Fibroblast of skin of right quadriceps (primary cell): ENCODE data around the gene FBXO42.
A peak's percentile ranks its signal among the peaks of the same experiment; 100 is the strongest.
"Not testable (repeated sequence)": the region's sequence is repeated elsewhere in the genome, so short reads cannot be mapped to it uniquely, and the experiment has no call there.

ENCODE experiments used
- DNase-seq: peaks from one replicate; pipeline ENCODE4 v3.0.0-alpha.2; 2013

The FBXO42 gene

DNA sequence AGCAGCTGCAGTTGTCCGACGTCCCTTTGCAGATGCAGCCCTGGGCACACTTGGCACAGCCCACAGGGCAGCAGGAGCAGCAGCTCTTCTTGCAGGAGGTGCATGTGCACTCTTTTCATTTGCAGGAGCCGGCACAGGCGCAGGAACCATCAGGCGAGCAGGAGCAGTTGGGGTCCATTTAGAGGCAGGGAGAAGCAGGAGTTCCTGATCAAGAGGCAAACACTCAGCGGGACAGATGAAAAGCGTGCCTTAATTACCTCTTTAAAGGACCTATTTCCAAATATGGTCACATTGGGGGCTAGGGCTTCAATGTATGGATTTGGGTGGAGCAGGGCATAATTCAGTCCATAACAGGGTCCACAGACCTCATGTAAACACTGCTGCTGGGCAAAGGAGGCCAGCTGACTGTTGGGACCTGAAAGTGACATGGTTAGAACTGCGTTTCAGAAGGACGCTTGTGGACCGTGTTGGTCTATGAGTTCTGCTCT lies 111.0 kb downstream of the FBXO42 start:
- DNase-seq: no peak

DNA sequence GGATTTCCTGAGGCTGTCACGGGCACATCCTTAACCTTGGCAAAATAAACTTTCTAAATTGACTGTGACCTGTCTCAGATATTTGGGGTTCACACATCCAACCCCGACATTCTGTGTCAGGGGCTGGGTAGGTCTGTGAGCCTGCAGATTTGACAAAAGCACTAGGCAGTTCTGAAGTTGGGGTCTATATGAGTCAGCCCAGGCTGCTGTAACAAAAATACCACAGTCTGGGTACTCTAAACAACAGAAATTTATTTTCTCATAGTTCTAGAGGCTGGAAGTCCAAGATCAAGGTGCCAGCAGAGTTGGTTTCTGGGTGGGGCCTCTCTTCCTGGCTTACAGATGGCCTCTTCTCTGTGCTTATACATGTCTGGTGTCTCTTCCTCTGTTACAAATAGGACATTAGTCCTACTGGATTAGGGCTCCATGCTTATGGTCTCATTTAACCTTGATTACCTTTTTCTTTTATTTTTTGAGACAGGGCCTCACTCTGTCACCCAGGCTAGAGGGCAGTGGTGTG lies 112.2 kb downstream of the FBXO42 start:
- DNase-seq: no peak

DNA sequence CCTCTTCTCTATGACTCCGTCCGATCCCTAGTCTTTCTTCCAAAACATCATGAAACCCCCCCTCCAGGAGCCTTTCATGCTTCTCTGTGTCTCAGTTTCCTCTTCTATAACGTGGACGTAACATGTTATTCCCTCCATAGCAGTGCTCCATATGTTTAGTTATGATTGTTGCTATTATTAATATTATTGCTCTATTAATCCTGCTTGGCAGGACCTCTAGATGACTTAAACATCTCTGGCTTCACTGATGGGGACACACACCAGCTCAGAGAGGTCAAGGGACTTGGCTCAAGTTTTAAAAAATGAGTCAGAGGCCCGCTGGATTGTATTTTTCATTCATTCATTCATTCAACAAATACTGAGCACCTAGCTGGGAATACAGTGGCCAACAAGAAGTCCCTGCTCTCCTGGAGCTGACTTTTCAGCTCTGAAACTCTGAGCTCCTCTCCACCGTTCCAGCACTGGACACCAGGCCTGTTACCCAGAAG lies 114.9 kb downstream of the FBXO42 start:
- DNase-seq: no peak

DNA sequence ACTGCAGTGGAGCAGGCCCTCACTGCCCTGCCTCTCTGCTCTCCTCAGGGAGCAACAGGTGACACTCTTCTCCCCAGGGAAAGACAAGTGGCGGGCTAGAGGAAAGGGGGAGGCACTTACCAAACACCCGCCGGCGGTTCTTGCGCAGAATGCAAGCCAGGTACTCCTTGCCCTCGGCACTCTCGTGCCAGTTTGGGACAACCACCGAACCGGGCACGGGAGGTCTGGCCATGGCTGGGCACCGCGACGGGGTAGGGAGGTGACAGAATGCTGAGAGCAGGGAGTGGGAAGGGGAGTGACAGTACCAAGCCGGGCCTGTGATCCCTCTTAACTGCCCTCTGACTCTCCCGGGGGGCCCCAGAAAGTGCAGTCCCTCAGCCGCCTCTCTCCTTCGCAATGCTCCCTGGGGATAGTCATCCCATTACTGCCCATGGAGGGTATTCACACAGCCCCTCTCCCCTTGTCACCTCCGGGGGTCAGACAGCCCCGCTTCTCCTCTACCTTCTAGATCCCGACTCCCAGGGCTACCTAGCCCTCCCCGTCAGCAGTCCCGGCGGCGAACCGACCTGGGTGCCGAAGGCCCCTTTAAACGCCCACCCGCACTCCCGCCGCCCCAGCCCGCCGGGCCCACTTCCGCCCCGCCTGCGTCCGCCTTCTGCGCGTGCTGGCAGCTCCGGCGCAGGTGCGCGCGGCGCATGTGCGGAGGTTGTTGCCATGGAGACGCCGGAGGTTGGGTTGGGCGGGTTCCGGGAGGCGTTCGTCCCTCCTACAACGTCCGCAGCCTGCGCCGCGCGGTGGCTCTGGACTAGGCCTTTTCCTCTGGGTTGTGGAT lies 115.6 kb downstream of the FBXO42 start, which contains the start of gene CPLANE2:
CPLANE2 (minus strand) TSS at position 673 of the 832 bp plus-strand sequence; CDS start at position 232, 441 bp downstream.
- peak; percentile 90 for DNase-seq

DNA sequence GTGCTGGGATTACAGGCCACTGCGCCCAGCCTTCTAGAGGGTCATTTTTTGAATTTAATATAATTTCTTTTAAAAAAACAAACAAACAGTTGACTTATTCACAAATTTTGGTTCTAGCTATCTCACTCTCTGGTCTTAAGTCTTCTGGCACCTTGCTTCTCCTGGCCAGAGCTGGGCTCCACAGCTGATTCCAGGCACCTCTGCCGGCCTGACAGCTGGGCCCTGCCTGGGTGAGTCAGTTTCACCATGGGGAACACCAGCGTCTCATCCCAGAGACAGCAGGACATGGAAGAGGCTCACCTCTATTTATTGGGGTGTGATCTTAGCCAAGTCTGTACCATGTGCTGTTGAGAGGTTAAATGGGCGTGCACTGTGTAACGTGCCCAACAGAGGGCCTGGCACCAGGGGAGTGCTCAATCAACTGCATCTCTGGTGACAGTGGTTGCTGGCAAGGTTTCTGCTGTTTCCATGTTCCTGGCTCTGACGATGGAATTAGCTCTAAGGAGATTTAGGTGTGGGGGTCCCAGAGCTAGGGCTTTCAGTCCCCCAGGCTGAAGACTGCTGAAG lies 116.3 kb downstream of the FBXO42 start:
- DNase-seq: no peak

DNA sequence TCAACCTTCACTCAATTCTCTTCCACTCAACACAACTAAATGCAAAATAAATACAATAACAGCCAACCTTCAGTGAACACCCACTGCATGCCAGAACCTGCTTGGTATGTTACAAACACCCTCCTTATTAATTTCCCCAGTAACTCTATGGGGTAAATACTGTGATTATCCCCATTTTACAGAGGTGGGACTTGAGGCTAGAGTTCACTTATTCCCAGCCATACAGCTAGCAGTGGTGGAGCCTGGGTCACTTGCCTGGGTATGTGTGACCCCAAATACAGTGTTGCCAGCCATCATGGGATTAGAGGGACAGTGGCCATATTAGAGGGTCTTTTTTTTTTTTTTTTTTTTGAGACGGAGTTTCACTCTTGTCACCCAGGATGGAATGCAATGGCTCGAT lies 116.9 kb downstream of the FBXO42 start:
- no peak for DNase-seq

DNA sequence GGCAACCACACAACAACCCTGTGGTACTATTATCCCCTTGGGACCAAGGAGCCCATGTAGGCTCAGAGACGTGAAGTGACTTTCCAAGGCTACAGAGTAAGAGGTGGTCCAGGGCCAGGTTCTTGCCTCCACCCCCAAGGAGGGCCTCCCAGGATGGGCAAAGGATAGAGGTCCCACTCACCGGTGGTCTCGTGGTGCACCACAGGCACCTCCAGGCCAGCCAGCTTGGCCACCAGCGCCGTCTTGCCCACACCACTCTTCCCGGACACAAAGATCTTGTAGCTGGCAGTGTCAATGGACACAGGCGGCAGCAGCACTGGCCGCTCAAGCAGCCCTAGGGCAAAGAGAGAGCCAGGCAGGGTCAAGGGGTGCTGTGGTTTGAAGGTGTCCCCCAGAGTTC lies 118.8 kb downstream of the FBXO42 start:
- no peak for DNase-seq

DNA sequence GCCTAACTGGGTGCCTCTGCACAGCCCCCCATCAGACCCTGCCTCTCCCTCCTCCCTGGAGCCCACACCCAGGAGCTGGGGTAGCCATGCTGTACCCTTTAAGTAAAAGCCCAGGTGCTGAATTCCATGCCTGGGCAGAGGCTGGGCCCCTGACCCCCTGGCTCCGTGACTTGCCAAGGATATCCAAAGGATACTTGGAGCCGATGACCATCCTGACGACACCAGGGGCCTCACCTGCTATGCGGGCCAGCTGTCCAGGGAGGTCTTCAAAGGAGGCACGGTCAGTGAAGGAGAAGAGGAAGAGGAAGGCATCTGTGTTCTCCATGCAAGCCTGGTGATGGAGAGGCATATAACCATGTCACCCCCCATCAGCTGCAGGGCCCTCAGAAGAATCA lies 120.0 kb downstream of the FBXO42 start:
- DNase-seq: no peak

DNA sequence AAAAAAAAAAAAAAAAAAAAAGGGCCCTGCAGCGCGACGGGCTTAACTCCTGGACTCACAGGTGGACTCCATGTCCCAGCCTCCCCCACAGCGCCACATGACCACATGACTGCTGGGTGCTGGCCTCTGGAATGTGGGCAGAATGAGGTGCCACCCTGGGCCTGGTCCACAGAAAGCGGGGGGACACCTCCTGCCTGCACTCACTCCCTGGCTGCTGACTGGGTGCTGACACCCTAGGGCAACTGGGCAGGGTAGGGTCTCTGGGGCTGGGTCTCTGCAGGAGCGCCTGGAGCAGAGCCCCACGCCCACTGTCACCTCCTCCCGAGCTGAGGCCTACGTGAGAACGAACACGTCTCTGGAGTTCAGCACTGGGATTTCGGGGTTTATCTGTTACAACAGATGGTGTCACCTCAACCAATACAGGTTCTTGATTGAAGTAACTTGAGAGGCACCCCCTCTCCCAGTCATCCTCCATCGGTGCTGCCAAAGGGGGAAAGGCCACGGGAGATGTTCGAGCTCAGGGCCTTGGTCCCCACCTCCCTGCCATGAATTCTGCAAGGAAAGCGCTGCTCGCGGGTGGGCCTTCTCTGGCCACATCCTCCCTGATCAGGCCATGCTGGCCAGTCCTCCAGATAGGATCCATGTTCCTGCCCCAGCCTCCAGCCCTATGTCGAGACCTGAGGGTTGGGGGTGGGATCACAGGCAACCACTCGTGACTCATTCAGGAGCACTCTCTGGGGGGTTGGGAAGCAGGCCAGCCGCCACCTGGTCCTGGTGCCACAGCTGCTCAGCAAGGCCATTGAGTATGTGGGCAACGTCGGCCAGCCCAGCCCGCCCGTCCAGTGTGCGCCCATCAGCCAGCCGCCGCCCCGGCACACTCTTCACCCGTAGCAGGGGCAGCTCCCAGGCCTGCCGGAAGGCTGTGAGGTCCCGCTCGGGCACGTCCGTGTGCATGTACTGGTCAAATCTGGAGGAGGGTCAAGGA lies 120.7 kb downstream of the FBXO42 start:
- no peak for DNase-seq

DNA sequence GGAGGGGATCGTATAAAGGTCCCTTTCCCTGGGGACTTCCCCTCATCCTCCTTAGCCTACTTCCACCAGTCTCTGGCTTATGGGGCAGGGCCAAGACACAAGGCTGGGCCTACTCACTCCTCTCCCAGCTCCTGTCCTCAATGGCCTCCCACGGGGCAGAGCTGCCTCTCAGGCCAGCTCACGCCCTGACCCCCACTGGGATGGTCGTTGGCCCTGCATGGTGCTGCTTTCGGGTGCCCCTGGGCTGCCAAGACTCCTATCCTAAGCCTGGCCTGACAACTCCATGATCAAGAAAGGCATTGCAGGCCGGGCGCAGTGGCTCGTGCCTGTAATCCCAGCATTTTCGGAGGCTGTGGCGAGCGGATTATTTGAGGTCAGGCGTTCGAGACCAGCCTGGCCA lies 121.5 kb downstream of the FBXO42 start:
- no peak for DNase-seq

DNA sequence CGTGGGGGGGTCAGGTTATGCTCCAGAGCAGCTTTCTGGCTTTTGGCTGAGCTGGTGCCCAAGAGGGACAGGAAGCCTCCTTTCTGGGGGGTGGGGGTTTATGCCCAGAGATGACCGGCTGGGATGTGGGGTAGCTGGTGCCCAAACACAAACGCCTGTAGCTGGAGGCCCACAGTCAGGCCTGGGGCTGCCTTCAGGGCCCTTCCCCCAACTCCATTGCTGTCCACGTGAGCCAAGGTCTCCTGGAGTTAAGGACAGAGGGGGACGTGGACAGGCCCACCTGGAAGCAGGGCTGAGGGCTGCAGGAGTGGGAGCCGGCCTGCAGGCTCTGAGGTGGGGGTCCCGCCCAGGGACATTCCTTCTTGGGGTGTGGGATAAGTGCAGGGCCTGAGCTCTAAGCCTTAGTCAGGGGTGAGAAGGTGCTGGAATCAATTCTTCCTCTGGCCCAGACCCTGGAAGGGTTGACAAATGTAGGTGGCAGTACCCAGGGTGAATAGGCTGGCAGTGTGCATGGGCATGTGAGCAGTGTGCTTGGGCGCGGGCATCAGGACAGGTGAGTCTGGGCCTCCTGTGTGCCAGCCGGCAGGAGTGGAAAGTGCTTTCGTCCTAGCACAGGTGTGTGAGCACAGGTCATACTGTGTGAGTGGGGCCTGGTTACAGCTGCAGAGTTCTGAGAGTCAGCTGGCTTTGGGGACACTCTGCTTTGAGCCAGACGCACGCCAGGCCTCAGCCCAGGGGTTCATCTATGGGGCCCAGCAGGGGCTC lies 122.1 kb downstream of the FBXO42 start:
- DNase-seq: no peak

DNA sequence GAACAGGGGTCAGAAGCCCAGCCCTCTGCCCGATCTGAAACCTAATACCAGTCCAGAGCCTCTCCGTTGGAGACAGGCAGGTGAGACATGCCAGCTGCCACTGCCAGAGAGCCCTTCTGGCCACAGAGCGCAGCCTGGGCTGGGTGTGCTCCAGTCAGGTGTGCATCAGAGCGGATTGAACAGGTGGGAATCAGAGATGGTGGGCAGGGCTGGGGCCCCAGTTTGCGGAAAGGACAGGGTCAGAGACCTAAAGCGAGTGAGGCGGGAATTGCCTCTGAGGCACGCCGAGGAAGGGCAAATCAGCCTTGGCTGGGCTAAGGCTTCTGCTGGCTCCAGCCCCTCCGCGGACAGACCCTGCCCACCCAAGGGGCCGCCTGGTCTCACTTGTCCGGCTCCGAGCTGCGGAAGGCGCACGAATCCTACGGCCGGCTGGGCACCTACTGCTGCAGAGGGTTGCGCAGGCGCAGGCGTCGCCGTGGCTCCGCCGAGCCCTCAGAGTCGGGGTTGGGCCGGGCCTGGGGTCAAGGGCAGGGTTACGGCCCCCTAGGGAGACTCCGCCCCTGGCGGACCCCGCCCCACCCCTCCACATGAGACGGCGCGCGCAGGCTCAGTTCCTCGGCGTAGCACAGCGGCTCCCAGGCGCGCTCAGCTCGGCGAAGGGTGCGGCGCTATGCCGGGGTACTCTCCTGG lies 125.6 kb downstream of the FBXO42 start:
- DNase-seq: no peak

DNA sequence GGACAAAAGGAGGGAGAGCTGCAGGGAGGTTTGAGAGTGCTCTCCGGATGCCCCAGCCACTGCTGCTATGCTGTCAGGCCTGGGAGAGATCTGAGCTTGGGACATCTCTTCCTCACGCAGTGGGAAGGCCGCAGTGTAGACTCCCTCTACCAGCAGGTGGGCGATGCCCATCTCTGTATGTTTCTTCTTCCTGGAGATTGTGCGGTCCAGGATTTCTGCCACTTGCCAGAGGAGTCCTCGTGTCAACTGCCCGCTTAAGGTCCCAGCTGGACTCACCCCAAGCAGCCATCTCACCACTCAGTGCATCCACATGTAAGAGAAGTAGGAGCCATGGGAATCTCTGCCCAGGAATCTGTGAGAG lies 126.2 kb downstream of the FBXO42 start:
- no peak for DNase-seq

DNA sequence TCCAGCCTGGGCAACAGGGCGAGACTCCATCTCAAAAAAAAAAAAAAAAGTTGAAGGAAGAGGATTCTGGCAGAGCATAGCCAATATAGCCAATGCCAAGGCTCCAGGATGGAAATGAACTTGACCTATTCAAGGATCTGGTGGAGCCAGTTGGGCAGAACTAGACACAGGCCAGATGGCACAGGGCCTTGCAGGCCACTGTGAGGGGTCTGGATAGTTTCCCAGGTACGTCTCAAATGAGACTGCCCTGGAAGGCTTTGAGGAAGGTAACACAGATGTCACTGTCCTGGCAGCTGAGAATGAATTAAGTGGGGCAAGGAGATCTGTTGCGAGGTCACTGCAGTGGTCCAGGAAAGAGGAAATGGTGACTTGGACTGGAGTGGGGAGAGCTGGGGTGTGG lies 127.8 kb downstream of the FBXO42 start:
- no peak for DNase-seq

DNA sequence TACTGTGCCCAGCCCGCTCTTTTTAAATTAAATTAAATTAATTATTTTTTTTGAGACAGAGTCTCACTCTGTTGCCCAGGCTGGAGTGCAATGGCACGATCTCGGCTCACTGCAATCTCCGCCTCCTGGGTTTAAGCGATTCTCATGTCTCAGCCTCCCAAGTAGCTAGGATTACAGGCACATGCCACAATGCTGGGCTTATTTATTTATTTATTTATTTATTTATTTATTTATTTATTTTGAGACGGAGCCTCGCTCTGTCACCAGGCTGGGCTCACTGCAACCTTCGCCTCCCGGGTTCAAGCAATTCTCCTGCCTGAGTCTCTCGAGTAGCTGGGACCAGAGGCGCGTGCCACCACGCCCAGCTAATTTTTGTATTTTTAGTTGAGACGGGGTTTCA lies 129.6 kb downstream of the FBXO42 start:
- not testable (repeated sequence) for DNase-seq

DNA sequence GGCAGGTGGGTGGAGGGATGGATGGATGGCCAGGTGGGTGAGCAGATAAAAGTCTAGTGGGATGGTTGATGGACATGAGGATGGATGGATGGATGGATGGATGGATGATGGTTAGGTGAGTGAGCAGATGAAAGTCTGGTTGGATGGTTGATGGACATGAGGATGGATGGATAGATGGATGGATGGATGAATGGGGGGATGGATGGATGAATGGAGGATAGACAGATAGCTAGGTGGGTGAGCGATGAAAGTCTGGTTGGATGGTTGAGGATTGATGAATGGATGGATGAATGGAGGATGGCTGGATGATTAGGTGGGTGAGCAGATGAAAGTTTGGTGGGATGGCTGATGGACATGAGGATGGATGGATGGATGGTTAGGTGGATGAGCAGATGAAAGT lies 130.8 kb downstream of the FBXO42 start:
- DNase-seq: no peak

DNA sequence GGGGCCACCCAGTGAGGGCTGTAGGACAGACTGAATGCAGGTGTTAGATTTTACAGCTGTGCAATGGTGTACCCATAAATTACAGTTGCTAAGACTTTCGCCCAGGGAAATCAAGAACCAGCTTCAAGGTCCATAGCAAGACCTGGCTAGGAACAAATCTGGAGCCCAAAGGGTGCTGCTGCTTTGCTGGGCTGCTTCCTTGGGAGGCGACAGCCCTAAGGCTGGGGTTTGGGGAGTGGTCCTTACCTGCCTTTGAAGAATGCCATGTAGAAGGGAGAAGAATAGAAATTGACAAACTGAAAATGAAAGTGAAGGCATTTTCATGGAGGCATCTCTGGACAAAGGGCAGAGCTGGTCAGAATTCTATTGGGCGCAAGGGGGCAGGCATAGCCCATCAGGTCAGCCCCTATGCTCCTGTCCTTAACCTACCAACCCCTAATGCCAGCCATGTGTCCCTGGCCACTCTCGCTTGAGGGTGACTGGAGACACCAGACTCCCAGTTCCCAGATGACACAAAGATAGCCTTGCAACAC lies 132.2 kb downstream of the FBXO42 start:
- no peak for DNase-seq

DNA sequence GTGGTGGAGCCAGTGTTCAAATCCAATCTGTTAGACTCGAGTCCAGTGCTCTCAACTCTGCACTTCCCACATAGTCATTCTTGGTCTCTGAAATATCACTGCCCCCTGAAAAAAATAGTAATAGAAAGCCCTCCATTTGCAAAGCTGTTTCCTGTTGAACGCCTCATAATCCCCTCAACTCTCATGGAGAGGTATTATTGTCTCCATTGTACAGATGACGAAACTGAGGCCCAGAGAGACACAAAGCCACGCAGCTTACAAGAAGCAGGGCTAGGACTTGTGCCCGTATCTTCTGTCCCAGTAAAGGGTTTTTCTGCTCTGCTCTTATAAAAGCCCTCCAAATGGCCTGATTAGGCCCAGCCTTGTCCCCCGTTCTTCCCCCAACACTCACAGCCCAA lies 133.6 kb downstream of the FBXO42 start:
- DNase-seq: no peak

DNA sequence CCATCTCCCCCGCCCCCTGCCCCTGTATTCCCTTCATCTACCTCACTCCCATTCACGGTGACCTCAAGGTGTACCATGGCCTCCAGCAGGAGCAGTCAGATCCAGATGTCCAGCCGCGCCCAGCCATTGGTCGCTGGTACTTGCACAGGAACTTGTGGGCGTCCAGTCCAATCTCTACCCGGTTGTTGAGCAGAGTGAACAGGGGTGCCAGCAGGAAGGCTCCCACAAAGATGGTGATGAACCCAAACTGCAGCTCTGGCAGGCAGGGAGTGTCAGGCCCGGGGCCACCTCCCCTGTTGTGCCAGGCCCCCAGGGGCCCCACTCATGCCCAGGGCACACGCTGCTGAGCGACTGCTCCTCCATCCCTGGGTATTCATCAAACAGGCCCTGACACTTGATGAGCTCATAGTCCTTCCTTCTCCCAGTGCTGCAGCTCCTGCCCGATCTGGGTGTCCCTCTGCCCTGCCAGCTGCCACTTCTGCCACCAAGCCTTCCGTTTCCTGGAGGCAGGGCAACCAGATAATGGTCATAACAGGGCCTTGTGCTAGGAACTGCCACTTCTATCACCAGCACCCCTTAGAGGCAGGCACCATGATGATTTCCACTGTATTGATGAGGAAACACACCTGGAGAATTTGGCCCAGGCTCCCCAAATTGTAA lies 134.1 kb downstream of the FBXO42 start:
- DNase-seq: no peak

DNA sequence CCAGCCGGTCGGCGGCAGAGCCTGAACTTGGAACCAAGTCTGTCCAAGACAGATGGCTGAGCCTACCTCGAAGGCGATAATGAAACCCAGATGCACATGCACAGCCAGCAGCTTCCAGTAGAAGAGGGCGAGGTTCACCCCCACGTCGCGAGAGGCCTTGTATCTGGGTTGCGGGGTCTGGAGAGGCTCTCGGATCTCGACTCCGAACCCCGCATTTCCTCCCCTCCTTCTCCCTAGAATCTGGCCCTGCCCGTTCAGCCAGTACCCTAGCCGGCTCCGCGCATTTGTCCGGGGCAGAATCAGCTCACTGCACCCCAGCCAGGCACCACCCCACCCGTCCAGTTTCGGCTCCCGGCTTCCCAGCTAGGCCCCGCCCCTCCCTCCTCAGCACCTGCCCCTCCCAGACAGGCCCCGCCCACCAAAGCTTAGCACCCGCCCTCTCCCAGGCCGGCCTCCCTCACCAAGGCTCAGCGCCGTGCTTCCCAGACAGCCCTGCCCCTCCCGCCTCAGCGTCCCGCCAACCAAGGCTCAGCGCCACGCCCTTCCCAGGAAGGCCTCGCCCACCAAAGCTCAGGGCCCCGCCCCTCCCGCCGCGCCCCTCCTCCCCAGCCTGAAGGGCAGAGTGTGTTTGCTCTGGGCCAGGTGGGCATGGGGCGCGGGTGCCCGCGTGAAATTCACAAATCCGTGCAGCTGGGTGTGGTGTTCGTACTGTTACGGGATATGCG lies 135.1 kb downstream of the FBXO42 start:
- DNase-seq: peak; percentile 96
